Stimulated activated naive CD8-positive, alpha-beta T cell treated with anti-CD3 and anti-CD28 coated beads, Interleukin-15, Interleukin-2, amounts not matched to agents 100 ng/mL and 50 ng/mL, for 24 hours (primary cell): ENCODE results near the gene HTT.

ENCODE experiments used
- H3K27ac Mint-ChIP-seq: one replicate; pipeline ENCODE4 v1.8.0; 2021; ENCODE audit warnings: mild to moderate bottlenecking, mixed read lengths
- H3K27me3 Mint-ChIP-seq: one replicate; pipeline ENCODE4 v1.8.0; 2021; ENCODE audit warnings: mixed read lengths
- H3K36me3 Mint-ChIP-seq: one replicate; pipeline ENCODE4 v1.8.0; 2021; ENCODE audit warnings: low read depth, mixed read lengths
- H3K4me1 Mint-ChIP-seq: one replicate; pipeline ENCODE4 v1.8.0; 2021; ENCODE audit warnings: low read depth, mixed read lengths
- H3K4me3 Mint-ChIP-seq: one replicate; pipeline ENCODE4 v1.8.0; 2021; ENCODE audit warnings: mild to moderate bottlenecking, mixed read lengths
- H3K9me3 Mint-ChIP-seq: one replicate; pipeline ENCODE4 v1.8.0; 2021; ENCODE audit warnings: mixed read lengths

HTT gene

DNA sequence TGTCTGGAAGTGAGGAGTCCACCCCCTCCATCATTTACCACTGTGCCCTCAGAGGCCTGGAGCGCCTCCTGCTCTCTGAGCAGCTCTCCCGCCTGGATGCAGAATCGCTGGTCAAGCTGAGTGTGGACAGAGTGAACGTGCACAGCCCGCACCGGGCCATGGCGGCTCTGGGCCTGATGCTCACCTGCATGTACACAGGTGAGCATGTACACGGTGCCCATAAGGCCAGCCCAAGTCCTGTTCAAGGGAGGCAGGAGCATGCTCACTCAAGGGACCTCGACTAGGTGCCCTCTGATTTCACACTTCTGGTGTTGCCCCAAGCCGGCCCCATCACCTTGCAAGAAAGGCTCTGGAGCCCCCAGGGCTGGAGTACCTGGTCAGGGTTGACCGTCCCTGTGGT, 161.1 kb downstream of the HTT start:
- no peak overlapping the region for H3K27ac Mint-ChIP-seq
- peaks cover 23% of the 10 kb centered on the region for H3K36me3 Mint-ChIP-seq
- no peak overlapping the region for H3K4me3 Mint-ChIP-seq
- H3K27me3 Mint-ChIP-seq = no peaks in the 10 kb centered on the region
- no peaks in the 10 kb centered on the region for H3K9me3 Mint-ChIP-seq
- peaks cover 6% of the 10 kb centered on the region for H3K4me1 Mint-ChIP-seq

DNA sequence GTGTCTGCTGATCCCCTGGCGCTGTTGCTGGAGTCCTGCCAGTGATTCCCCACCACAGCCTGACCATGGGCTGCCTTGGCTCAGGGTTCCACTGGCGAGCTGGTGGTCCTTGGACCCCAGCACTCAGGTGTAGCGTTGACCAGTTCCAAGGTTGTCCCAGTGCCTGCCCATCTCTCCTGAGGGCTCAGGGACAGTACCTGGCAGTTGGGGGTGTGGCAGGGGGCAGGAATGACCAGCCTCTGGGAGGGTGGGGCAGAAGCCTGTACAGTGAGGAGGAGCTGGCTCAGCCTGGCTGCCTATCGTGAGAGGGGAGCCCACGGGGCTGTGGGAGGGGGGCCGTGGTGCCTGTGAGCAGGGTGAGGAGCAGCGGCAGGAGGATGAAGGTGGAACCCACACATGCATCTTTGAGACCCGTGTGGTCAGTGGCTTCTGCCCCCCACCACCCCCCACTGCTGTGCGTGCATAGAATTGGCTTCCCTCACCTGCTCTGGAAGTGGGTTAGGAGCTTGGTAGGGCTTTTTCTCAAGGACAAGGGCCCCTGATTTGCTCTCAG, 161.9 kb downstream of the HTT start:
- Mint-ChIP-seq H3K36me3 (peaks cover 24% of the 10 kb centered on the region), H3K4me3 (no peak overlapping the region), H3K4me1 (peaks cover 4% of the 10 kb centered on the region), H3K9me3 (no peaks in the 10 kb centered on the region), H3K27me3 (no peaks in the 10 kb centered on the region), H3K27ac (no peak overlapping the region)

DNA sequence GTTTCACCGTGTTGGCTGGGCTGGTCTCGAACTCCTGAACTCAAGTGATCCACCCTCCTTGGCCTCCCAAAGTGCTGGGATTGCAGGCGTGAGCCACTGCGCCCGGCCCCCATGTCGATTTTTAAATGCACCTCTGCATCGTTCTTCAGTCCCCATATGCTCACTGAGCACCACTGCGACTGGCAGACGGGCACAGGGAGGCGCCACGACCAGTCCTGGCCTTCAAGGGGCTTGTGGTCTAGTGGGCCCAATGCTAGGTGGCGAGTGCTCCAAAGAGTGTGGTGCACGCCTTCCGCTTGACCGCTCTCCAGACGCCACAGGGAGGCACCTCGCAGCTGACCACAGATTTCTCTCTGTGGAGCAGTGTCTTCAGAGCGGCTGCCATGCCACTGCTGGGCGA, 162.8 kb downstream of the HTT start:
- no peaks in the 10 kb centered on the region for H3K9me3 Mint-ChIP-seq
- H3K27me3 Mint-ChIP-seq = no peaks in the 10 kb centered on the region
- no peaks in the 10 kb centered on the region for H3K4me1 Mint-ChIP-seq
- H3K27ac Mint-ChIP-seq = no peak overlapping the region
- H3K4me3 Mint-ChIP-seq = no peak overlapping the region
- peaks cover 19% of the 10 kb centered on the region for H3K36me3 Mint-ChIP-seq

DNA sequence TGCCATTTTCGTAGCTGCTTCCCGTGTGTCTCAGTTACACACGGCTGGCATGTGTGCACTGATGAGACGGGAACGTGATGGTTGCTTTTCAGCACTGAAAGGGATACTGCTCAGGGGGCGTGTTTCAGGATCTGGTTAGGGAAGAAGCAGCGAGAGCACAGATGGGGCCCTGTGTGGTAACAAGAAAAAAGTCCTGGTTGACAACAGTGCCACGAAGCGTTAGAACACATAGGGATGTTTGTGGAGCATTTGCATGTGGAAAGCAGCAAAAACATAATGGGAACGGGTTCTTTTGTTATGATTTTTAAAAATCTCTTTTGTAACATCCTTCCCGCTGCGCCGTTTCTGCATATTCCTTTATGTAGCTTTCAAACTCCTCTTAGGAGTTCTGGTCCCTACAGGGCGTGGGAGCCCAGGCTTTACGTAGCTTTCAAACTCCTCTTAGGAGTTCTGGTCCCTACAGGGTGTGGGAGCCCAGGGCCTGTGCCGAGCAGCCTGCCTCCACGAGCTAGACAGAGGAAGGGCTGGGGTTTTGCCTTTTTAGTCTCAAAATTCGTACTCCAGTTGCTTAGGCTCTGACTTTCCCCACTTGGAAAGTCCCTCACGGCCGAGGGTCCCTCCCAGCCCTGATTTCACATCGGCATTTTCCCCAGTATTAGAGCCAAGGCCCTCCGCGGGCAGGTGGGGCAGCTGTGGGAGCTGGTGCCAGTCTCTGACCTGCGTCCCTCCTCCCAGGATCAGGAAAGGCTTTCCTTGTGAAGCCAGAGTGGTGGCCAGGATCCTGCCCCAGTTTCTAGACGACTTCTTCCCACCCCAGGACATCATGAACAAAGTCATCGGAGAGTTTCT, 163.5 kb downstream of the HTT start:
- Mint-ChIP-seq H3K9me3 (no peaks in the 10 kb centered on the region), H3K4me1 (no peaks in the 10 kb centered on the region), H3K27ac (no peak overlapping the region), H3K4me3 (no peak overlapping the region), H3K27me3 (no peaks in the 10 kb centered on the region), H3K36me3 (peaks cover 19% of the 10 kb centered on the region)

DNA sequence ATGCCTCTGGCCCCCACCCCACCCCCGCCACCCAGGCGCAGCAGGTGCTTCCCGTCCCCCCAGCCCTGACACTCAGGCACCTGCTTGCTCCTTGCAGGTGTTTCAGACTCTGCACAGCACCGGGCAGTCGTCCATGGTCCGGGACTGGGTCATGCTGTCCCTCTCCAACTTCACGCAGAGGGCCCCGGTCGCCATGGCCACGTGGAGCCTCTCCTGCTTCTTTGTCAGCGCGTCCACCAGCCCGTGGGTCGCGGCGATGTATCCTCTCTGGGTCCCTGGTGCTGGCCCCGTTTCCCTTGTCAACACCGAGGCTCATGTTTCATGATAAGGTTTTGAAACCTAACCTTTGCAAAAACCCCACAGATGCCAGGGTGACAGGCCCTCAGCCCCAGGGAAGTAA, 164.2 kb downstream of the HTT start:
- no peak overlapping the region for H3K4me3 Mint-ChIP-seq
- H3K9me3 Mint-ChIP-seq = no peaks in the 10 kb centered on the region
- H3K36me3 Mint-ChIP-seq = peaks cover 16% of the 10 kb centered on the region
- no peak overlapping the region for H3K27ac Mint-ChIP-seq
- no peaks in the 10 kb centered on the region for H3K27me3 Mint-ChIP-seq
- no peaks in the 10 kb centered on the region for H3K4me1 Mint-ChIP-seq

DNA sequence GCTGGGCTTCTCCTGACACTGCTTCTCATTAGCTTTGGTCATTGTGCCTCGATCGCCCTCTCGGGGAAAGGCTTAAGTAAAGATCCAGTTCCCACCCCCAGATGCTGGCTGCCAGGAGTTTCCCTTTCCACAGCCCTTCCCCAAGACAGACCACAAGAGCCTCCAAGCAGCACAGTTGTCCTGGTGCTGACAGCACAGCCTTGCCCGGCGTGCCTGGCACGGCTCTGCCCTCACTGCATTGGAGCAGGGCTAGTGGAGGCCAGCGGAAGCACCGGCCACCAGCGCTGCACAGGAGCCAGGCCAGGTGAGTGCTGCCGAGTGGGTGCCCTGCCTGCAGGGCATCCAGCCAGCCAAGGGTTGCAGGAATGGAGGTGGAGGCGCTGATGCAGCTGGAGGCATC, 164.8 kb downstream of the HTT start:
- no peaks in the 10 kb centered on the region for H3K27me3 Mint-ChIP-seq
- H3K9me3 Mint-ChIP-seq = no peaks in the 10 kb centered on the region
- no peak overlapping the region for H3K27ac Mint-ChIP-seq
- H3K4me1 Mint-ChIP-seq = no peaks in the 10 kb centered on the region
- peaks cover 13% of the 10 kb centered on the region for H3K36me3 Mint-ChIP-seq
- H3K4me3 Mint-ChIP-seq = no peak overlapping the region

DNA sequence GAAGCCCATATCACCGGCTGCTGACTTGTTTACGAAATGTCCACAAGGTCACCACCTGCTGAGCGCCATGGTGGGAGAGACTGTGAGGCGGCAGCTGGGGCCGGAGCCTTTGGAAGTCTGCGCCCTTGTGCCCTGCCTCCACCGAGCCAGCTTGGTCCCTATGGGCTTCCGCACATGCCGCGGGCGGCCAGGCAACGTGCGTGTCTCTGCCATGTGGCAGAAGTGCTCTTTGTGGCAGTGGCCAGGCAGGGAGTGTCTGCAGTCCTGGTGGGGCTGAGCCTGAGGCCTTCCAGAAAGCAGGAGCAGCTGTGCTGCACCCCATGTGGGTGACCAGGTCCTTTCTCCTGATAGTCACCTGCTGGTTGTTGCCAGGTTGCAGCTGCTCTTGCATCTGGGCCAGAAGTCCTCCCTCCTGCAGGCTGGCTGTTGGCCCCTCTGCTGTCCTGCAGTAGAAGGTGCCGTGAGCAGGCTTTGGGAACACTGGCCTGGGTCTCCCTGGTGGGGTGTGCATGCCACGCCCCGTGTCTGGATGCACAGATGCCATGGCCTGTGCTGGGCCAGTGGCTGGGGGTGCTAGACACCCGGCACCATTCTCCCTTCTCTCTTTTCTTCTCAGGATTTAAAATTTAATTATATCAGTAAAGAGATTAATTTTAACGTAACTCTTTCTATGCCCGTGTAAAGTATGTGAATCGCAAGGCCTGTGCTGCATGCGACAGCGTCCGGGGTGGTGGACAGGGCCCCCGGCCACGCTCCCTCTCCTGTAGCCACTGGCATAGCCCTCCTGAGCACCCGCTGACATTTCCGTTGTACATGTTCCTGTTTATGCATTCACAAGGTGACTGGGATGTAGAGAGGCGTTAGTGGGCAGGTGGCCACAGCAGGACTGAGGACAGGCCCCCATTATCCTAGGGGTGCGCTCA, 165.8 kb downstream of the HTT start:
- Mint-ChIP-seq H3K27me3 (no peaks in the 10 kb centered on the region), H3K36me3 (peaks cover 12% of the 10 kb centered on the region), H3K4me3 (no peak overlapping the region), H3K4me1 (no peaks in the 10 kb centered on the region), H3K9me3 (no peaks in the 10 kb centered on the region), H3K27ac (no peak overlapping the region)

DNA sequence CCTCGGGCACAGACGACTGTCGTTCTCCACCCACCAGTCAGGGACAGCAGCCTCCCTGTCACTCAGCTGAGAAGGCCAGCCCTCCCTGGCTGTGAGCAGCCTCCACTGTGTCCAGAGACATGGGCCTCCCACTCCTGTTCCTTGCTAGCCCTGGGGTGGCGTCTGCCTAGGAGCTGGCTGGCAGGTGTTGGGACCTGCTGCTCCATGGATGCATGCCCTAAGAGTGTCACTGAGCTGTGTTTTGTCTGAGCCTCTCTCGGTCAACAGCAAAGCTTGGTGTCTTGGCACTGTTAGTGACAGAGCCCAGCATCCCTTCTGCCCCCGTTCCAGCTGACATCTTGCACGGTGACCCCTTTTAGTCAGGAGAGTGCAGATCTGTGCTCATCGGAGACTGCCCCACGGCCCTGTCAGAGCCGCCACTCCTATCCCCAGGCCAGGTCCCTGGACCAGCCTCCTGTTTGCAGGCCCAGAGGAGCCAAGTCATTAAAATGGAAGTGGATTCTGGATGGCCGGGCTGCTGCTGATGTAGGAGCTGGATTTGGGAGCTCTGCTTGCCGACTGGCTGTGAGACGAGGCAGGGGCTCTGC, 166.5 kb downstream of the HTT start:
- no peaks in the 10 kb centered on the region for H3K4me1 Mint-ChIP-seq
- no peak overlapping the region for H3K27ac Mint-ChIP-seq
- no peaks in the 10 kb centered on the region for H3K9me3 Mint-ChIP-seq
- H3K4me3 Mint-ChIP-seq = no peak overlapping the region
- H3K36me3 Mint-ChIP-seq = peaks cover 9% of the 10 kb centered on the region
- H3K27me3 Mint-ChIP-seq = no peaks in the 10 kb centered on the region

DNA sequence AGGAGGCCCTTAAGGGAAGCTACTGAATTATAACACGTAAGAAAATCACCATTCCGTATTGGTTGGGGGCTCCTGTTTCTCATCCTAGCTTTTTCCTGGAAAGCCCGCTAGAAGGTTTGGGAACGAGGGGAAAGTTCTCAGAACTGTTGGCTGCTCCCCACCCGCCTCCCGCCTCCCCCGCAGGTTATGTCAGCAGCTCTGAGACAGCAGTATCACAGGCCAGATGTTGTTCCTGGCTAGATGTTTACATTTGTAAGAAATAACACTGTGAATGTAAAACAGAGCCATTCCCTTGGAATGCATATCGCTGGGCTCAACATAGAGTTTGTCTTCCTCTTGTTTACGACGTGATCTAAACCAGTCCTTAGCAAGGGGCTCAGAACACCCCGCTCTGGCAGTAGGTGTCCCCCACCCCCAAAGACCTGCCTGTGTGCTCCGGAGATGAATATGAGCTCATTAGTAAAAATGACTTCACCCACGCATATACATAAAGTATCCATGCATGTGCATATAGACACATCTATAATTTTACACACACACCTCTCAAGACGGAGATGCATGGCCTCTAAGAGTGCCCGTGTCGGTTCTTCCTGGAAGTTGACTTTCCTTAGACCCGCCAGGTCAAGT, 167.5 kb downstream of the HTT start:
- no peaks in the 10 kb centered on the region for H3K9me3 Mint-ChIP-seq
- no peak overlapping the region for H3K27ac Mint-ChIP-seq
- no peak overlapping the region for H3K4me3 Mint-ChIP-seq
- H3K4me1 Mint-ChIP-seq = no peaks in the 10 kb centered on the region
- peaks cover 9% of the 10 kb centered on the region for H3K36me3 Mint-ChIP-seq
- no peaks in the 10 kb centered on the region for H3K27me3 Mint-ChIP-seq

DNA sequence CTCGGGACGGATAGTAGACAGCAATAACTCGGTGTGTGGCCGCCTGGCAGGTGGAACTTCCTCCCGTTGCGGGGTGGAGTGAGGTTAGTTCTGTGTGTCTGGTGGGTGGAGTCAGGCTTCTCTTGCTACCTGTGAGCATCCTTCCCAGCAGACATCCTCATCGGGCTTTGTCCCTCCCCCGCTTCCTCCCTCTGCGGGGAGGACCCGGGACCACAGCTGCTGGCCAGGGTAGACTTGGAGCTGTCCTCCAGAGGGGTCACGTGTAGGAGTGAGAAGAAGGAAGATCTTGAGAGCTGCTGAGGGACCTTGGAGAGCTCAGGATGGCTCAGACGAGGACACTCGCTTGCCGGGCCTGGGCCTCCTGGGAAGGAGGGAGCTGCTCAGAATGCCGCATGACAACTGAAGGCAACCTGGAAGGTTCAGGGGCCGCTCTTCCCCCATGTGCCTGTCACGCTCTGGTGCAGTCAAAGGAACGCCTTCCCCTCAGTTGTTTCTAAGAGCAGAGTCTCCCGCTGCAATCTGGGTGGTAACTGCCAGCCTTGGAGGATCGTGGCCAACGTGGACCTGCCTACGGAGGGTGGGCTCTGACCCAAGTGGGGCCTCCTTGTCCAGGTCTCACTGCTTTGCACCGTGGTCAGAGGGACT, 168.8 kb downstream of the HTT start:
- H3K27me3 Mint-ChIP-seq = no peaks in the 10 kb centered on the region
- peaks cover 4% of the 10 kb centered on the region for H3K36me3 Mint-ChIP-seq
- H3K4me1 Mint-ChIP-seq = no peaks in the 10 kb centered on the region
- no peaks in the 10 kb centered on the region for H3K9me3 Mint-ChIP-seq
- no peak overlapping the region for H3K27ac Mint-ChIP-seq
- H3K4me3 Mint-ChIP-seq = no peak overlapping the region

DNA sequence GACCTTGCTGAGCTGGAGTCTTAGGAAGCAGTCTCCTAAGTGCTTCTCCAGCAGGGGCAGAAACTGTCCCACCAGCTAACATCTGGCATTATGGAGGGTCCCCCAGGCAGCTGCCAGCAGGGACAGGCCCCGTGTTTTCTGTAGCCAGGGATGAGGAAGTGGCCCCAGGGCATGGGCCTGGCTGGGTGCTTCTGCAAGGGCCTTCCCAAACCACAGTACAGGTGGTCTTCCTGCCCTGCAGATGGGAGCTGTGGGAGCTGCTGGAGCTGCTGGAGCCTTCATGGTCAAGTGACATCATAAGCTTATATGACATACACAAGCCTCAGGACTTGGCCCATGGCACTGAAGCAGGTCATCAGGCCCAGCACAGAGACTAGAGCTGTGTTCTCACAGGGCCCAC, 169.5 kb downstream of the HTT start:
- H3K27me3 Mint-ChIP-seq = no peaks in the 10 kb centered on the region

DNA sequence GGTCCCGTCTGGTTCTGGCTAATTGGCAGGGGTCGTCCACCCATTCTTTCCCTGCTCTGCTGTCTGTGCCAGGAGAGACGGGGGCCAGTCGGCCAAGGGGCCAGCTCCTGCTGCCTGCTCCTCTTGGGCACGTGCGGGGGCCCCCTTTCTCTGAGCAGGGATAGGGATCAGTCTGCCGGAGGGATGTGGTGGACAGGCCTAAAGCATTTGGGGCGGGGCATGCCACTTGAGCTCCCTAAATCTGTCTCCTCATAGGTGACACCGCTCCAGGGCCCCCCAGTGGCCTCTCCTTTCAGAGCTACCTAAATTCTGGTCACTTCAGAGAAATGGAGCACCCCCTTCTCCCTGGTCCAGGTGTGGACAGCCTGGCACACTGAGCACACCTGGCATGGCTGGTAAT, 170.3 kb downstream of the HTT start:
- H3K4me1 Mint-ChIP-seq = no peaks in the 10 kb centered on the region
- no peak overlapping the region for H3K4me3 Mint-ChIP-seq
- H3K27ac Mint-ChIP-seq = no peak overlapping the region
- H3K9me3 Mint-ChIP-seq = no peaks in the 10 kb centered on the region
- peaks cover 4% of the 10 kb centered on the region for H3K36me3 Mint-ChIP-seq
- no peaks in the 10 kb centered on the region for H3K27me3 Mint-ChIP-seq

More for the DNA sequence above, 169.5 kb downstream of the HTT start:
- Mint-ChIP-seq H3K4me1 (no peaks in the 10 kb centered on the region), H3K4me3 (no peak overlapping the region), H3K27ac (no peak overlapping the region), H3K36me3 (peaks cover 4% of the 10 kb centered on the region), H3K9me3 (no peaks in the 10 kb centered on the region)

DNA sequence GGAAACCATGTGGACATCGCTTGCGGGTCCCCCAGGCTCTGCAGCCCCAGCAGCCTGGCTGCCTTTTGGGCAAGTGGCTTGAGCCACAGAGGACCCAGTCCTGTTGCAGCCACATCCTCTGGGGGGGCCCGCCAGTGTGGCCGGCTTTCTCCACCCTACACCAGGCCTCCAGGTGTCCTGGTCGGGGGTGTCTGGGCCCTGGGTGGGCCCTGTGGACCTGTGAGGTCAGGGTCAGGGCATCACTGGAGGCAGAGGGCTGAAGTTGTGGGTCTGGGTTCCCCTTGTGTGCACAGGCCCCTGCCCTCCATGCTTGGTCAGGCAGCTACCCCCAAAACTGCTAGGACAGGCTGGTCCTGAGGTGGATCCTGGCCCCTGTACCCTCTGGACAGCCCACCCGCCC, 171.2 kb downstream of the HTT start:
- no peaks in the 10 kb centered on the region for H3K27me3 Mint-ChIP-seq
- H3K4me1 Mint-ChIP-seq = no peaks in the 10 kb centered on the region
- H3K27ac Mint-ChIP-seq = no peak overlapping the region
- H3K9me3 Mint-ChIP-seq = no peaks in the 10 kb centered on the region
- H3K36me3 Mint-ChIP-seq = peaks cover 1% of the 10 kb centered on the region
- H3K4me3 Mint-ChIP-seq = no peak overlapping the region
